Neuronal stem cell (in vitro differentiated cells): ENCODE results near the gene HPS6.

Experiments
- DNase-seq: peaks from one replicate; pipeline ENCODE4 v3.0.0-alpha.2; 2013; ENCODE audit warnings: low spot score
- H2AFZ ChIP-seq: one replicate; pipeline ENCODE4 v1.6.1; 2013; ENCODE audit warnings: mild to moderate bottlenecking, low read length, inconsistent platforms
- H2AK5ac ChIP-seq: 2 replicates; pipeline ENCODE4 v1.6.1; 2013; ENCODE audit warnings: low read depth, mild to moderate bottlenecking, inconsistent platforms, low read length, moderate library complexity, mixed read lengths
- H2BK120ac ChIP-seq: 2 replicates; pipeline ENCODE4 v1.6.1; 2013; ENCODE audit warnings: low read depth, mild to moderate bottlenecking, inconsistent platforms, low read length, moderate library complexity, mixed read lengths
- H2BK12ac ChIP-seq: one replicate; pipeline ENCODE4 v1.6.1; 2013; ENCODE audit warnings: low read length, inconsistent platforms
- H2BK15ac ChIP-seq: 2 replicates; pipeline ENCODE4 v1.6.1; 2013; ENCODE audit warnings: mild to moderate bottlenecking, low read length, inconsistent platforms, mixed read lengths
- H2BK5ac ChIP-seq: one replicate; pipeline ENCODE4 v1.6.1; 2013; ENCODE audit warnings: inconsistent platforms, mild to moderate bottlenecking, low read length, moderate library complexity
- H3K14ac ChIP-seq: one replicate; pipeline ENCODE4 v1.6.1; 2013; ENCODE audit warnings: low read length, inconsistent platforms
- H3K18ac ChIP-seq: 2 replicates; pipeline ENCODE4 v1.6.1; 2013; ENCODE audit warnings: low read length, inconsistent platforms
- H3K23ac ChIP-seq: 2 replicates; pipeline ENCODE4 v1.6.1; 2013; ENCODE audit warnings: low read depth, mild to moderate bottlenecking, mixed read lengths, low read length, inconsistent platforms; ENCODE audit not compliant: poor library complexity
- H3K27ac ChIP-seq: replicated peaks from 3 replicates; pipeline ENCODE4 v1.5.1; 2013; ENCODE audit warnings: low read length, inconsistent platforms
- H3K27me3 ChIP-seq, 3 experiments: 2 replicates each; pipeline ENCODE4 v1.6.1; 2013; ENCODE audit warnings: low read length in 3 of 3, mild to moderate bottlenecking in 2 of 3, inconsistent platforms in 1 of 3, low read depth in 1 of 3, mixed read lengths in 1 of 3, moderate library complexity in 1 of 3; ENCODE audit not compliant: control insufficient read depth in 3 of 3, insufficient read depth in 3 of 3
- H3K36me3 ChIP-seq, 2 donors: replicated peaks in 1 of 2; 2 replicates each; pipeline ENCODE4 v1.6.1; 2013; ENCODE audit warnings: low read length in 2 of 2; ENCODE audit not compliant: control insufficient read depth in 2 of 2, insufficient read depth in 2 of 2
- H3K4ac ChIP-seq: 2 replicates; pipeline ENCODE4 v1.6.1; 2013; ENCODE audit warnings: inconsistent platforms, mild to moderate bottlenecking, low read length, moderate library complexity
- H3K4me1 ChIP-seq, 2 donors: 1 replicate in 1 of 2; 2 replicates in 1 of 2; pipeline ENCODE4 v1.6.1; 2013; ENCODE audit warnings: low read length in 2 of 2, low read depth in 1 of 2; ENCODE audit not compliant: control insufficient read depth in 2 of 2, insufficient read depth in 1 of 2
- H3K4me2 ChIP-seq: one replicate; pipeline ENCODE4 v1.6.1; 2013; ENCODE audit warnings: mild to moderate bottlenecking, low read length, inconsistent platforms; ENCODE audit not compliant: insufficient read depth, poor library complexity, severe bottlenecking
- H3K4me3 ChIP-seq, 2 donors: 2 replicates each; pipeline ENCODE4 v1.5.1; 2013; ENCODE audit warnings: low read length in 2 of 2, mild to moderate bottlenecking in 2 of 2, inconsistent platforms in 1 of 2, moderate library complexity in 1 of 2
- H3K79me1 ChIP-seq: one replicate; pipeline ENCODE4 v1.6.1; 2013; ENCODE audit warnings: low read depth, mild to moderate bottlenecking, inconsistent platforms, low read length, moderate library complexity
- H3K9ac ChIP-seq: one replicate; pipeline ENCODE4 v1.6.1; 2013; ENCODE audit warnings: mild to moderate bottlenecking, low read depth, low read length, inconsistent platforms; ENCODE audit not compliant: poor library complexity
- H3K9me3 ChIP-seq, 2 donors: replicated peaks in 1 of 2; 2 replicates each; pipeline versions ENCODE3 to v1.6.1; 2013; ENCODE audit warnings: low read length in 2 of 2, mild to moderate bottlenecking in 2 of 2, inconsistent platforms in 1 of 2, low read depth in 1 of 2, mixed read lengths in 1 of 2, moderate library complexity in 1 of 2; ENCODE audit not compliant: control insufficient read depth in 2 of 2, insufficient read depth in 1 of 2
- H4K8ac ChIP-seq: one replicate; pipeline ENCODE4 v1.6.1; 2013; ENCODE audit warnings: low read depth, mild to moderate bottlenecking, inconsistent platforms, low read length, moderate library complexity
- H4K91ac ChIP-seq: one replicate; pipeline ENCODE4 v1.6.1; 2013; ENCODE audit warnings: low read length, low read depth, mild to moderate bottlenecking, inconsistent platforms; ENCODE audit not compliant: poor library complexity
- WGBS, 2 donors: extraction: QIAGEN DNeasy Blood & Tissue Kit; methylation state at CpG; one replicate each; pipeline ENCODE4 v1.1.7; 2013; ENCODE audit warnings: missing lambda C conversion rate in 2 of 2, mixed read lengths in 1 of 2; ENCODE audit not compliant: insufficient read length in 2 of 2, insufficient replicate concordance in 1 of 2; ENCODE audit errors: extremely low coverage in 2 of 2; 5-methylcytosine and 5-hydroxymethylcytosine counted together

Gene HPS6

DNA sequence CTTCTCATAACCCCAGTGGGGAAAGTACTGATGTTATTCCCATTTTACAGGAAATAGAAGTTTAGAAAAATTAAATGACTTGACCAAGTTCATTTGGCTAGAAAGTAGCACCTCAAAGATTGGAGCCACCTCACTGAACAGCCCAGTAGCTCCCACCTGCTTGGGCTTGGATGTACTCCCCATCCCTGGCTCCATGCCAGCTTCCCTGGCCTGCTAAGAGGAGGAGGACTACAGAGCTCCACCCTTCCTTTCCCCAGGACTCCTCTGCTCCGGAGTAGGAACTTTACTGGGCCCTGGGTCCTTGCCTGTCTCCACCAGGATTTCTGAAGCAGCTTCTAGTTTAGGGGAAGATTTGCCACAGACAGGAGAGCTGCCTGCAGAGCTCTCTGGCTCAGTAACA is 3.1 kb downstream of the HPS6 start:
- Histone ChIP-seq H3K27me3 (peaks cover 0 to 7% (median 0%) of the 10 kb centered on the region in 3 experiments), H3K27ac (no peak overlapping the region), H4K91ac (no peak overlapping the region), H3K4ac (no peak overlapping the region), H3K4me2 (no peak overlapping the region), H3K9me3 (peaks cover 0 to 2% of the 10 kb centered on the region in 2 donors), H3K14ac (no peak overlapping the region), H4K8ac (no peak overlapping the region), H3K9ac (no peak overlapping the region), H3K23ac (no peak overlapping the region), H2AK5ac (no peak overlapping the region), H3K4me1 (peaks cover 7 to 8% of the 10 kb centered on the region in 2 donors), H3K4me3 (no peak overlapping the region), H2BK15ac (no peak overlapping the region), H3K79me1 (peaks cover 3% of the 10 kb centered on the region), H3K36me3 (peaks cover 5 to 34% of the 10 kb centered on the region in 2 donors), H2BK120ac (no peak overlapping the region), H3K18ac (no peak overlapping the region), H2BK12ac (no peak overlapping the region), H2AFZ (no peak overlapping the region), H2BK5ac (no peak overlapping the region)
- DNase-seq, result no peak
- no CpG with 5 or more reads among the region's 1 CpG for WGBS, 2 donors

DNA sequence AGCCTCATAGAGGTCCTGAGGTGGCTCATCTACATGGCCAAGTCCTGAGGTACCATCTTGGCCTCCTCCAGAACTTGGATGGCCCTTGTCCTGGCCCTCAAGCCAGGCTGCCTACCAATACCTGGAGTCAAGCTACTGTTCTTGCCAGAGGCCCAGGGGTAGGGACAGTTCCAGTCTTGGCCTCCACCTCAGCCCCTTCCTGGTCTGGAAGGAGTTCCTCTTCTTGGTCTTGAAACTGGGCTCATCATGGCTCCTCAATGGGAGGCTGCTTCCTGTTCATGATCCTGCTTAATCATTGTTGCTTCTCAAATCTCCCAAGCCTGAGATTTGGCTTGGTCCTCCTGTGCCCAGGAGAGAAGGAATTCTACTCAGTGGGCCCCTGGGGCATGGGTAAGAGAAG is 3.9 kb downstream of the HPS6 start:
- no peak overlapping the region for H2AFZ ChIP-seq
- H3K79me1 ChIP-seq, result peaks cover 3% of the 10 kb centered on the region
- no peak overlapping the region for H2AK5ac ChIP-seq
- H2BK5ac ChIP-seq, result no peak overlapping the region
- no peak overlapping the region for H3K27ac ChIP-seq
- H3K4me3 ChIP-seq, result no peak overlapping the region
- no peak overlapping the region for H3K4ac ChIP-seq
- no peak overlapping the region for H3K14ac ChIP-seq
- peaks cover 0 to 2% (median 0%) of the 10 kb centered on the region in 3 experiments for H3K27me3 ChIP-seq
- H4K8ac ChIP-seq, result no peak overlapping the region
- no peak overlapping the region for H4K91ac ChIP-seq
- no peak overlapping the region for H2BK15ac ChIP-seq
- no peak overlapping the region for H3K23ac ChIP-seq
- H3K9ac ChIP-seq, result no peak overlapping the region
- DNase-seq, result no peak
- peaks cover 7 to 8% of the 10 kb centered on the region in 2 donors for H3K4me1 ChIP-seq
- H2BK12ac ChIP-seq, result no peak overlapping the region
- H3K4me2 ChIP-seq, result no peak overlapping the region
- H3K36me3 ChIP-seq, result peaks cover 5 to 34% of the 10 kb centered on the region in 2 donors
- no peak overlapping the region for H2BK120ac ChIP-seq
- no peak overlapping the region for H3K18ac ChIP-seq
- peaks cover 0 to 2% of the 10 kb centered on the region in 2 donors for H3K9me3 ChIP-seq

GRCh38 chr10:102072673-102073527 is 7.8 kb downstream of the HPS6 start:
- Histone ChIP-seq H4K8ac (no peak overlapping the region), H2BK15ac (no peak overlapping the region), H3K36me3 (peaks cover 0 to 18% of the 10 kb centered on the region in 2 donors), H2BK12ac (no peak overlapping the region), H4K91ac (no peak overlapping the region), H3K9me3 (peaks cover 0 to 2% of the 10 kb centered on the region in 2 donors), H3K9ac (no peak overlapping the region), H3K79me1 (no peaks in the 10 kb centered on the region), H3K18ac (no peak overlapping the region), H2AK5ac (no peak overlapping the region), H2BK120ac (no peak overlapping the region), H2AFZ (no peak overlapping the region), H3K27me3 (no peaks in the 10 kb centered on the region), H3K4me2 (no peak overlapping the region), H2BK5ac (no peak overlapping the region), H3K4me3 (no peak overlapping the region), H3K14ac (no peak overlapping the region), H3K23ac (no peak overlapping the region), H3K4ac (no peak overlapping the region), H3K27ac (no peak overlapping the region), H3K4me1 (peaks cover 0 to 2% of the 10 kb centered on the region in 2 donors)
- no CpG with 5 or more reads among the region's 4 CpGs for WGBS, 2 donors
- peak; percentile 75 for DNase-seq

GRCh38 chr10:102083541-102083940 is 18.4 kb downstream of the HPS6 start:
- Histone ChIP-seq H2AK5ac (no peak overlapping the region), H3K4me2 (no peak overlapping the region), H2BK12ac (no peak overlapping the region), H3K23ac (no peak overlapping the region), H4K8ac (no peak overlapping the region), H3K9ac (no peak overlapping the region), H3K4me1 (no peaks in the 10 kb centered on the region), H2BK15ac (no peak overlapping the region), H3K14ac (no peak overlapping the region), H3K36me3 (no peaks in the 10 kb centered on the region), H3K18ac (no peak overlapping the region), H4K91ac (no peak overlapping the region), H3K27me3 (no peaks in the 10 kb centered on the region), H3K4ac (no peak overlapping the region), H2BK120ac (no peak overlapping the region), H3K4me3 (no peak overlapping the region), H3K9me3 (no peaks in the 10 kb centered on the region), H2BK5ac (no peak overlapping the region), H3K27ac (no peak overlapping the region), H3K79me1 (no peaks in the 10 kb centered on the region), H2AFZ (no peak overlapping the region)
- no CpG with 5 or more reads among the region's 3 CpGs for WGBS, 2 donors
- no peak for DNase-seq
